ENCODE data around the gene ABL2. TPM values are rescaled to one million over a fixed set of nuclear protein-coding genes. Genes with fewer than 3 reads are reported as not detected.

Gene ABL2
- total and polyA plus RNA-seq, 10 donors: 1.3 to 21.7 (median 16.0) TPM

GRCh38 chr1:179187043-179187442 is 42.4 kb downstream of the ABL2 start:
- H3K27me3 ChIP-seq (replicated peaks in 1 of 7): no peaks in the 10 kb centered on the region
- TF ChIP-seq CTCF (IDR thresholded peaks at IDR 0.05 in 8 of 11, conservative IDR thresholded peaks at IDR 0.05 in 3 of 11) (no peak), POLR2AphosphoS5 (IDR thresholded peaks at IDR 0.05) (no peak), POLR2A (IDR thresholded peaks at IDR 0.05) (no peak)
- H3K27ac ChIP-seq: no peak overlapping the region
- H3K4me3 ChIP-seq: no peak overlapping the region
- H3K9me3 ChIP-seq: no peaks in the 10 kb centered on the region
- peaks cover 0 to 18% (median 2%) of the 10 kb centered on the region in 6 donors for H3K4me1 ChIP-seq
- peaks cover 0 to 4% (median 0%) of the 10 kb centered on the region in 6 donors for H3K36me3 ChIP-seq
- intact Hi-C loops (cut with DNase I; ENCODE audit: low total_unique reads): no loop called here
- no peak for DNase-seq

GRCh38 chr1:179184403-179184802 is 45.1 kb downstream of the ABL2 start:
- peaks cover 0 to 6% (median 0%) of the 10 kb centered on the region in 6 donors for H3K4me1 ChIP-seq
- no peak overlapping the region for H3K27ac ChIP-seq
- H3K9me3 ChIP-seq: no peaks in the 10 kb centered on the region
- intact Hi-C loops (cut with DNase I; ENCODE audit: low total_unique reads): no loop called here
- no peak overlapping the region for H3K4me3 ChIP-seq
- TF ChIP-seq POLR2A (IDR thresholded peaks at IDR 0.05): no peak
- no peak for TF ChIP-seq POLR2AphosphoS5 (IDR thresholded peaks at IDR 0.05)
- no peak for TF ChIP-seq CTCF (IDR thresholded peaks at IDR 0.05 in 8 of 11, conservative IDR thresholded peaks at IDR 0.05 in 3 of 11)
- H3K36me3 ChIP-seq: peaks cover 0 to under 1% (median 0%) of the 10 kb centered on the region in 6 donors
- H3K27me3 ChIP-seq (replicated peaks in 1 of 7): no peaks in the 10 kb centered on the region
- no peak for DNase-seq
- WGBS, 5 donors: 91 to 96% (median 95%) methylated on average over 1 of the region's 1 CpG

DNA sequence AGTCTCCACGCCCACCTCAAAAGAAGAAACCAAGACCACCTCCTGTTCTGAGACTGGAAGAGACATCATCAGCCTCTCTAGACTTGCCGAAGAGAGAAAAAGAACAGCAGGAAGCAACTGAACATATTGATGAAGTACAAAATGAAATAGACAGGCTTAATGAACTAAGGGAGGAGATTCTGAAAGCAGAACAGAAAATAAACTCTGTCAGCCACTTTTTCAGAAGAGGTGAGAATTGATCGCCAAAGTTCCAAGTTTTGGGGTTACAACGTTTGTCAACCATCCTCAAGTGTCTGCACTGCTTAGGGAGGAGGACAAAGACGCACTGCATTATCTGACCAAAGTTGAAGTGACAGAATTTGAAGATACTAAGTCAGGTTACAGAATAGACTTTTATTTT is 45.6 kb downstream of the ABL2 start:
- intact Hi-C loops (cut with DNase I; ENCODE audit: low total_unique reads): no loop called here
- H3K27ac ChIP-seq: no peak overlapping the region
- WGBS, 5 donors: 81 to 91% (median 86%) methylated on average over 5 of the region's 5 CpGs
- H3K27me3 ChIP-seq (replicated peaks in 1 of 7): no peaks in the 10 kb centered on the region
- TF ChIP-seq POLR2A (IDR thresholded peaks at IDR 0.05) (no peak), CTCF (IDR thresholded peaks at IDR 0.05 in 8 of 11, conservative IDR thresholded peaks at IDR 0.05 in 3 of 11) (no peak), POLR2AphosphoS5 (IDR thresholded peaks at IDR 0.05) (no peak)
- H3K36me3 ChIP-seq: no peaks in the 10 kb centered on the region
- no peaks in the 10 kb centered on the region for H3K9me3 ChIP-seq
- H3K4me1 ChIP-seq: peaks cover 0 to 6% (median 0%) of the 10 kb centered on the region in 6 donors
- no peak for DNase-seq
- no peak overlapping the region for H3K4me3 ChIP-seq

- H3K27me3 ChIP-seq (replicated peaks in 1 of 7): no peaks in the 10 kb centered on the region
- intact Hi-C loops (cut with DNase I; ENCODE audit: low total_unique reads): no loop called here
Measured at GRCh38 chr1:179178950-179179349, 50.5 kb downstream of the ABL2 start.

More at GRCh38 chr1:179178950-179179349, 50.5 kb downstream of the ABL2 start:
- Histone ChIP-seq H3K4me3 (no peak overlapping the region), H3K36me3 (no peaks in the 10 kb centered on the region), H3K27ac (no peak overlapping the region), H3K9me3 (no peaks in the 10 kb centered on the region), H3K4me1 (peaks cover 0 to 17% (median 0%) of the 10 kb centered on the region in 6 donors)
- TF ChIP-seq POLR2A (IDR thresholded peaks at IDR 0.05): no peak
- no peak for TF ChIP-seq CTCF (IDR thresholded peaks at IDR 0.05 in 8 of 11, conservative IDR thresholded peaks at IDR 0.05 in 3 of 11)
- no peak for TF ChIP-seq POLR2AphosphoS5 (IDR thresholded peaks at IDR 0.05)
- WGBS, 5 donors: 65 to 91% (median 73%) methylated on average over 1 of the region's 1 CpG
- no peak for DNase-seq
